GM18867 (cell line): ENCODE results near the gene TOMM40L.

Source experiments
- ATAC-seq: cut with Tn5 transposase; IDR thresholded peaks from one replicate; pipeline ENCODE4 v1.9.1; 2021; ENCODE audit warnings: mild to moderate bottlenecking, moderate library complexity; ENCODE audit not compliant: unreplicated experiment

TOMM40L gene

GRCh38 chr1:161196521-161197451 lies 29.1 kb upstream of the TOMM40L start:
- ATAC-seq = no peak

GRCh38 chr1:161197560-161198193 lies 28.2 kb upstream of the TOMM40L start:
- ATAC-seq = no peak

- ATAC-seq = no peak
Observed at GRCh38 chr1:161198194-161198896, 27.5 kb upstream of the TOMM40L start.

- no peak for ATAC-seq
Observed at GRCh38 chr1:161198897-161199431, 26.9 kb upstream of the TOMM40L start, which contains the start of gene ADAMTS4. ADAMTS4 (minus strand) TSS chr1:161199054; CDS start chr1:161198627, 427 bp downstream.

GRCh38 chr1:161199506-161200139 lies 26.2 kb upstream of the TOMM40L start:
- no peak for ATAC-seq

- no peak for ATAC-seq
Observed at GRCh38 chr1:161200421-161200991, 25.4 kb upstream of the TOMM40L start.

GRCh38 chr1:161200992-161201835 lies 24.6 kb upstream of the TOMM40L start:
- no peak for ATAC-seq

GRCh38 chr1:161201836-161202712 lies 23.8 kb upstream of the TOMM40L start, which contains the start of gene NDUFS2:
NDUFS2 (plus strand) TSS chr1:161202367; CDS start chr1:161202386, 19 bp downstream.
- ATAC-seq = peak; percentile 95

- ATAC-seq = no peak
Observed at GRCh38 chr1:161206411-161207140, 19.3 kb upstream of the TOMM40L start.

GRCh38 chr1:161207173-161207572 lies 18.7 kb upstream of the TOMM40L start:
- no peak for ATAC-seq

- ATAC-seq = peak; percentile 76
Observed at GRCh38 chr1:161209790-161210409, 16.0 kb upstream of the TOMM40L start.

- no peak for ATAC-seq
Observed at GRCh38 chr1:161214369-161214768, 11.5 kb upstream of the TOMM40L start.

GRCh38 chr1:161215076-161215475 lies 10.8 kb upstream of the TOMM40L start, which contains the start of gene FCER1G:
FCER1G (plus strand) TSS chr1:161215295; CDS start chr1:161215322, 27 bp downstream.
- no peak for ATAC-seq

- peak; percentile 85 for ATAC-seq
Observed at GRCh38 chr1:161216945-161217712, 8.7 kb upstream of the TOMM40L start.

GRCh38 chr1:161217831-161218230 lies 8.0 kb upstream of the TOMM40L start:
- no peak for ATAC-seq
